Measurements from ENCODE around the gene CAMK1D.
A peak's percentile ranks its signal among the peaks of the same experiment; 100 is the strongest.

CAMK1D gene

GRCh38 chr10:12556039-12556438, 206.7 kb downstream of the CAMK1D start:
- Histone ChIP-seq H3K4me1 (ENCODE audit: control insufficient read depth, insufficient read depth, low read length, unreplicated experiment) (no peaks in the 10 kb centered on the region), H3K4me3 (ENCODE audit: low read depth, low read length) (no peak overlapping the region), H2AFZ (ENCODE audit: low read length, unreplicated experiment) (no peak overlapping the region), H3K36me3 (ENCODE audit: insufficient read depth, low read length) (no peaks in the 10 kb centered on the region), H3K27me3 (ENCODE audit: insufficient read depth, low read length) (no peaks in the 10 kb centered on the region), H3K79me2 (ENCODE audit: control insufficient read depth, insufficient read depth, low read length, unreplicated experiment) (no peaks in the 10 kb centered on the region), H3K27ac (ENCODE audit: low read depth, low read length) (no peak overlapping the region)

- no peaks in the 10 kb centered on the region for H3K79me2 ChIP-seq (ENCODE audit: control insufficient read depth, insufficient read depth, low read length, unreplicated experiment)
- H3K27ac ChIP-seq (ENCODE audit: low read depth, low read length), result no peak overlapping the region
- H3K36me3 ChIP-seq (ENCODE audit: insufficient read depth, low read length), result no peaks in the 10 kb centered on the region
- H3K4me3 ChIP-seq (ENCODE audit: low read depth, low read length), result no peak overlapping the region
- no peak overlapping the region for H2AFZ ChIP-seq (ENCODE audit: low read length, unreplicated experiment)
- no peaks in the 10 kb centered on the region for H3K27me3 ChIP-seq (ENCODE audit: insufficient read depth, low read length)
- H3K4me1 ChIP-seq (ENCODE audit: control insufficient read depth, insufficient read depth, low read length, unreplicated experiment), result peaks cover 3% of the 10 kb centered on the region
Observed at GRCh38 chr10:12559578-12560178, 210.3 kb downstream of the CAMK1D start.

DNA sequence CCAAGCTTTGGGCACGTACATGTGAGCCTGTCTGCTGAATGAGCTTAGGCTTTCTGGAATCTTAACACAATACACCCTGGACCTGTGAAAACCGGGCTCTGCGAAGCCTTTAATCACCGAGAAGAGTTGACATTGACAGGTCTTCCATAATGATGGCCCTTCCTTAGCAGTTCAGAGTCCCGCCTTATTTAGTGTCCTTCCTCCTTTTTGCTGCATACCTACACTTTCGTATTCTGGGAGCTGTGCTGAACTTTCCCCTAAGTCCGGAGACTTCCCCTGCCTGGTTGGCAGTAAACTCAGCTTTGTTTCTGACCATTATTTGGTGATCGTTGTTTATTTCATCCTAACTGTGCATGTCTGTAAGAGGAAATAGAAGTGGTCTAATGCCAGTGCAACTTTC, 212.0 kb downstream of the CAMK1D start:
- H3K4me3 ChIP-seq (ENCODE audit: low read depth, low read length), result no peak overlapping the region
- H3K79me2 ChIP-seq (ENCODE audit: control insufficient read depth, insufficient read depth, low read length, unreplicated experiment), result no peaks in the 10 kb centered on the region
- no peak overlapping the region for H3K27ac ChIP-seq (ENCODE audit: low read depth, low read length)
- H2AFZ ChIP-seq (ENCODE audit: low read length, unreplicated experiment), result no peak overlapping the region
- H3K4me1 ChIP-seq (ENCODE audit: control insufficient read depth, insufficient read depth, low read length, unreplicated experiment), result peaks cover 3% of the 10 kb centered on the region
- H3K36me3 ChIP-seq (ENCODE audit: insufficient read depth, low read length), result no peaks in the 10 kb centered on the region
- no peaks in the 10 kb centered on the region for H3K27me3 ChIP-seq (ENCODE audit: insufficient read depth, low read length)

- Histone ChIP-seq H2AFZ (ENCODE audit: low read length, unreplicated experiment) (no peak overlapping the region), H3K36me3 (ENCODE audit: insufficient read depth, low read length) (no peaks in the 10 kb centered on the region), H3K4me1 (ENCODE audit: control insufficient read depth, insufficient read depth, low read length, unreplicated experiment) (peaks cover 7% of the 10 kb centered on the region), H3K79me2 (ENCODE audit: control insufficient read depth, insufficient read depth, low read length, unreplicated experiment) (no peaks in the 10 kb centered on the region), H3K27ac (ENCODE audit: low read depth, low read length) (no peak overlapping the region), H3K4me3 (ENCODE audit: low read depth, low read length) (no peak overlapping the region), H3K27me3 (ENCODE audit: insufficient read depth, low read length) (no peaks in the 10 kb centered on the region)
Observed at GRCh38 chr10:12561720-12562119, 212.4 kb downstream of the CAMK1D start.

DNA sequence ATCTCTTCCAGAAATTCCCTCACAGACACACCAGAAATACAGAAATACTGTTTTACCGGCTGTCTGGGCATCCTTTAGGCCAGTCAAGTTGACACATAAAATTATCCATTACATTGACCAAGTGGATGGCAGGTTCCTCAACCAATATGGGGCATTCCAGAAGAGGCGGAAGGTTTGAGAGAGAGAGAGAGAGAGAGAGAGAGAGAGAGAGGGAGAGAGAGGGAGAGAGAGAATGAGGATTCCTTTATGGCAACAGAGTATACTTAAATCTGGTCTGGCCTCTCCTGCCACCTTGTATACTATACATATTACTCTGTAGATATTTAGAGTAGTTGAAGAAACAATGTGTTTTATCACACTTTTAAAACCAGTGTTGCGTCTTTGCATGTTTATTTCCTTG, 214.1 kb downstream of the CAMK1D start:
- Histone ChIP-seq H3K27me3 (ENCODE audit: insufficient read depth, low read length) (no peaks in the 10 kb centered on the region), H2AFZ (ENCODE audit: low read length, unreplicated experiment) (no peak overlapping the region), H3K4me3 (ENCODE audit: low read depth, low read length) (no peak overlapping the region), H3K79me2 (ENCODE audit: control insufficient read depth, insufficient read depth, low read length, unreplicated experiment) (no peaks in the 10 kb centered on the region), H3K4me1 (ENCODE audit: control insufficient read depth, insufficient read depth, low read length, unreplicated experiment) (peaks cover 13% of the 10 kb centered on the region), H3K36me3 (ENCODE audit: insufficient read depth, low read length) (no peaks in the 10 kb centered on the region), H3K27ac (ENCODE audit: low read depth, low read length) (no peak overlapping the region)

GRCh38 chr10:12564173-12564572, 214.8 kb downstream of the CAMK1D start:
- no peaks in the 10 kb centered on the region for H3K27me3 ChIP-seq (ENCODE audit: insufficient read depth, low read length)
- no peaks in the 10 kb centered on the region for H3K79me2 ChIP-seq (ENCODE audit: control insufficient read depth, insufficient read depth, low read length, unreplicated experiment)
- peaks cover 13% of the 10 kb centered on the region for H3K4me1 ChIP-seq (ENCODE audit: control insufficient read depth, insufficient read depth, low read length, unreplicated experiment)
- no peaks in the 10 kb centered on the region for H3K36me3 ChIP-seq (ENCODE audit: insufficient read depth, low read length)
- no peak overlapping the region for H2AFZ ChIP-seq (ENCODE audit: low read length, unreplicated experiment)
- no peak overlapping the region for H3K4me3 ChIP-seq (ENCODE audit: low read depth, low read length)
- H3K27ac ChIP-seq (ENCODE audit: low read depth, low read length), result no peak overlapping the region

DNA sequence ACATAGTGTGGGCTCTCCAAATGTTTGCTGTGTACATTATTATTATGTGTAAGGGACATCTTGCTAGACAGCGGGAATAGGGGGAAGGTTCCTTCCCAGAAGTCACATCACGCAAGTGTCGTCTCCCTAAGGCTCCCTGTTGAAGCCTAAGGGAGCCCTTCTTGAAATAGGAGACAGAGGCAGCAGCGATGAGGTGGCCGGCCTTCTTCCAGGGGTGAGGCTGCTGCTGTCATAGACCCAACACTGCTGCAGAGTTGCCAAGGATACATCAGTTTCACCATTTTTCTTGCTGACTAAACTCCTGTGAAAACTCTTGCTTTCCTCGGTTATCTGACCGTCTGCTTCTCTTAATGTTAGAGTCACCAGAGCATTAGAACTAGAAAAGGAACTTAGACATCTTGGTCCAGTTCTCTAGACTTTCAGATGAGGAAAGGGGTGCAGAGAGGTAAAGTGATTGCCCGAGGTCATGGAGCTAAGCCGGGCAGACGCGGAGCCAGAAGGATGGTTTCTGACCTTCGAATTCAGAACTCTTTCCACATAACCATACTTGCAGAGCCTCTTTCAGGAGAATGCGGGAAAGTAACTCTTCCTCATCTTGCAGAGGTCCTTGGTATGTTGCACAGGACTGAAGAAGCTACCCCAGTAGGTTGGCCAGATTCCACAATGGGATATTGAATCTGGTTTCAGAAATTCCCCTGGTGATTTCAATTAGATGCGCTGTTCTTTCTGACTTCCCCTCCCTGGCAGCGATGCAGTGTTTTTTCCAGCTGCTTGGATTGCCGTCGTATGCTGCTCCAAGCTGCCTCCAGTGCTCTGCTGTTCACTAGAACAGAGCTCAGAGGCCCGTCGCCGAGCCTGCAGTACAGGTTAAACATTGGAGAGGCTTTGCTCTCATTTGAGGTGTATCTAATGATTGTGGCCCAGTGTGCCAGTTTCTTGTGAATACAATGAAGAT, 217.1 kb downstream of the CAMK1D start:
- H3K36me3 ChIP-seq (ENCODE audit: insufficient read depth, low read length), result no peaks in the 10 kb centered on the region
- H3K27me3 ChIP-seq (ENCODE audit: insufficient read depth, low read length), result no peaks in the 10 kb centered on the region
- H2AFZ ChIP-seq (ENCODE audit: low read length, unreplicated experiment), result no peak overlapping the region
- peak overlapping the region; percentile 51 for H3K4me3 ChIP-seq (ENCODE audit: low read depth, low read length)
- H3K79me2 ChIP-seq (ENCODE audit: control insufficient read depth, insufficient read depth, low read length, unreplicated experiment), result no peaks in the 10 kb centered on the region
- H3K27ac ChIP-seq (ENCODE audit: low read depth, low read length), result peak overlapping the region; percentile 41; the same call in 1 of the 2 replicates
- peaks cover 13% of the 10 kb centered on the region for H3K4me1 ChIP-seq (ENCODE audit: control insufficient read depth, insufficient read depth, low read length, unreplicated experiment)

GRCh38 chr10:12568391-12569009, 219.2 kb downstream of the CAMK1D start:
- no peaks in the 10 kb centered on the region for H3K36me3 ChIP-seq (ENCODE audit: insufficient read depth, low read length)
- no peaks in the 10 kb centered on the region for H3K27me3 ChIP-seq (ENCODE audit: insufficient read depth, low read length)
- H3K4me3 ChIP-seq (ENCODE audit: low read depth, low read length), result no peak overlapping the region
- H3K4me1 ChIP-seq (ENCODE audit: control insufficient read depth, insufficient read depth, low read length, unreplicated experiment), result peaks cover 13% of the 10 kb centered on the region
- no peaks in the 10 kb centered on the region for H3K79me2 ChIP-seq (ENCODE audit: control insufficient read depth, insufficient read depth, low read length, unreplicated experiment)
- no peak overlapping the region for H3K27ac ChIP-seq (ENCODE audit: low read depth, low read length)
- no peak overlapping the region for H2AFZ ChIP-seq (ENCODE audit: low read length, unreplicated experiment)

DNA sequence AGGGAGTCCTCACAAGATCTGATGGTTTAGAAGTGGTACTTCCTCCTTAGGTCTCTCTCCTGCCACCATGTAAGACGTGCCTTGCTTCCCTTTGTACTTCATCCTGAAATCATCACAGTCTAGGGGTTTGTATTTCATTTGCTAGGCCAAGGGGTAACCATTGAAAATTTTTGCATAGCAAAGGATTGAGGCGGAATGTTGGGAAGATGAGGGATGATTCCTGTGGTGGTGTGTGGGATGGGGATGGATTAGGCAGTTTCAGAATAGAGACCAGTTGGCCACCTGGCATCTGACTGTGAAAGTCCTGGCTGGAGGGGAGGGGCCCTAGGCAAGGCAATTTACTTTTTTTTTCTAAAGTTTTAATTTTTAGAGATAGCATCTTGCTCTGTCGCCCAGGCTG, 222.9 kb downstream of the CAMK1D start:
- H3K36me3 ChIP-seq (ENCODE audit: insufficient read depth, low read length), result no peaks in the 10 kb centered on the region
- H3K27ac ChIP-seq (ENCODE audit: low read depth, low read length), result no peak overlapping the region
- H3K4me3 ChIP-seq (ENCODE audit: low read depth, low read length), result no peak overlapping the region
- H3K4me1 ChIP-seq (ENCODE audit: control insufficient read depth, insufficient read depth, low read length, unreplicated experiment), result peaks cover under 1% of the 10 kb centered on the region
- H3K27me3 ChIP-seq (ENCODE audit: insufficient read depth, low read length), result no peaks in the 10 kb centered on the region
- H3K79me2 ChIP-seq (ENCODE audit: control insufficient read depth, insufficient read depth, low read length, unreplicated experiment), result no peaks in the 10 kb centered on the region
- H2AFZ ChIP-seq (ENCODE audit: low read length, unreplicated experiment), result no peak overlapping the region

- Histone ChIP-seq H3K79me2 (ENCODE audit: control insufficient read depth, insufficient read depth, low read length, unreplicated experiment) (no peaks in the 10 kb centered on the region), H3K27me3 (ENCODE audit: insufficient read depth, low read length) (no peaks in the 10 kb centered on the region), H3K4me1 (ENCODE audit: control insufficient read depth, insufficient read depth, low read length, unreplicated experiment) (no peaks in the 10 kb centered on the region), H2AFZ (ENCODE audit: low read length, unreplicated experiment) (no peak overlapping the region), H3K4me3 (ENCODE audit: low read depth, low read length) (no peak overlapping the region), H3K36me3 (ENCODE audit: insufficient read depth, low read length) (no peaks in the 10 kb centered on the region), H3K27ac (ENCODE audit: low read depth, low read length) (no peak overlapping the region)
Observed at GRCh38 chr10:12577610-12578009, 228.3 kb downstream of the CAMK1D start.

All from ACC112 (cell line).